ENCODE data around the gene DBNL.
"Not testable (repeated sequence)": the region's sequence is repeated elsewhere in the genome, so short reads cannot be mapped to it uniquely, and the experiment has no call there.

DNA sequence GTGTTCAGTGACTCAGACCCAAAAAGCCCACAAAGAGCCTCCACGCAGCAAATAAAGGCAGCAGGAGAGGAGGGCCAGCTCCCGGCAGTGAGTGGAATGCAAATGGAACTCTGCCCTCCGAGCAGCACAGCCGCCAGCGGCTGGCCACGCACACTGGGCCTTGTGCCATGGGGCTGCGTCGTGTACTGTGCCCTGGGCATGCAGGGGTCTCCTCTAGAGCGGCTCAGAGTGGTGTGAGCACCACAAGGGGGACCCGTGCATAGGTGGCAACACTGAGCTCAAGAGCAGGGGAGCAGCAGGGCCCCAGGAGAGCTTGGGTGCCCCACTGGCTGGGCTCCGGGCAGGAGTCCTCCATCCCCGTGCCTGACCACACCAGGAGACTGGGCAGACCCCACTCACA is 29.4 kb upstream of the DBNL start:
- TF ChIP-seq, protein P1, sequence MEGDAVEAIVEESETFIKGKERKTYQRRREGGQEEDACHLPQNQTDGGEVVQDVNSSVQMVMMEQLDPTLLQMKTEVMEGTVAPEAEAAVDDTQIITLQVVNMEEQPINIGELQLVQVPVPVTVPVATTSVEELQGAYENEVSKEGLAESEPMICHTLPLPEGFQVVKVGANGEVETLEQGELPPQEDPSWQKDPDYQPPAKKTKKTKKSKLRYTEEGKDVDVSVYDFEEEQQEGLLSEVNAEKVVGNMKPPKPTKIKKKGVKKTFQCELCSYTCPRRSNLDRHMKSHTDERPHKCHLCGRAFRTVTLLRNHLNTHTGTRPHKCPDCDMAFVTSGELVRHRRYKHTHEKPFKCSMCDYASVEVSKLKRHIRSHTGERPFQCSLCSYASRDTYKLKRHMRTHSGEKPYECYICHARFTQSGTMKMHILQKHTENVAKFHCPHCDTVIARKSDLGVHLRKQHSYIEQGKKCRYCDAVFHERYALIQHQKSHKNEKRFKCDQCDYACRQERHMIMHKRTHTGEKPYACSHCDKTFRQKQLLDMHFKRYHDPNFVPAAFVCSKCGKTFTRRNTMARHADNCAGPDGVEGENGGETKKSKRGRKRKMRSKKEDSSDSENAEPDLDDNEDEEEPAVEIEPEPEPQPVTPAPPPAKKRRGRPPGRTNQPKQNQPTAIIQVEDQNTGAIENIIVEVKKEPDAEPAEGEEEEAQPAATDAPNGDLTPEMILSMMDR (IDR thresholded peaks at IDR 0.05), result not testable (repeated sequence)
- TF ChIP-seq, protein P2, sequence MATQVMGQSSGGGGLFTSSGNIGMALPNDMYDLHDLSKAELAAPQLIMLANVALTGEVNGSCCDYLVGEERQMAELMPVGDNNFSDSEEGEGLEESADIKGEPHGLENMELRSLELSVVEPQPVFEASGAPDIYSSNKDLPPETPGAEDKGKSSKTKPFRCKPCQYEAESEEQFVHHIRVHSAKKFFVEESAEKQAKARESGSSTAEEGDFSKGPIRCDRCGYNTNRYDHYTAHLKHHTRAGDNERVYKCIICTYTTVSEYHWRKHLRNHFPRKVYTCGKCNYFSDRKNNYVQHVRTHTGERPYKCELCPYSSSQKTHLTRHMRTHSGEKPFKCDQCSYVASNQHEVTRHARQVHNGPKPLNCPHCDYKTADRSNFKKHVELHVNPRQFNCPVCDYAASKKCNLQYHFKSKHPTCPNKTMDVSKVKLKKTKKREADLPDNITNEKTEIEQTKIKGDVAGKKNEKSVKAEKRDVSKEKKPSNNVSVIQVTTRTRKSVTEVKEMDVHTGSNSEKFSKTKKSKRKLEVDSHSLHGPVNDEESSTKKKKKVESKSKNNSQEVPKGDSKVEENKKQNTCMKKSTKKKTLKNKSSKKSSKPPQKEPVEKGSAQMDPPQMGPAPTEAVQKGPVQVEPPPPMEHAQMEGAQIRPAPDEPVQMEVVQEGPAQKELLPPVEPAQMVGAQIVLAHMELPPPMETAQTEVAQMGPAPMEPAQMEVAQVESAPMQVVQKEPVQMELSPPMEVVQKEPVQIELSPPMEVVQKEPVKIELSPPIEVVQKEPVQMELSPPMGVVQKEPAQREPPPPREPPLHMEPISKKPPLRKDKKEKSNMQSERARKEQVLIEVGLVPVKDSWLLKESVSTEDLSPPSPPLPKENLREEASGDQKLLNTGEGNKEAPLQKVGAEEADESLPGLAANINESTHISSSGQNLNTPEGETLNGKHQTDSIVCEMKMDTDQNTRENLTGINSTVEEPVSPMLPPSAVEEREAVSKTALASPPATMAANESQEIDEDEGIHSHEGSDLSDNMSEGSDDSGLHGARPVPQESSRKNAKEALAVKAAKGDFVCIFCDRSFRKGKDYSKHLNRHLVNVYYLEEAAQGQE (IDR thresholded peaks at IDR 0.05; ENCODE audit: insufficient read depth in 1 of 2, low read depth in 2 of 2, low read length in 1 of 2), result not testable (repeated sequence)
- TF ChIP-seq POLR2AphosphoS5, TCF7L2 (IDR thresholded peaks at IDR 0.05; ENCODE audit: low read depth, low read length): not testable (repeated sequence)
